ENCODE measurements around the gene CD86. TPM values are rescaled to one million over a fixed set of nuclear protein-coding genes. Genes with fewer than 3 reads are reported as not detected.

The CD86 gene
- total and polyA plus RNA-seq, 9 of the 15 experiments (the other 6 are each of a cell fraction or from before 2014, with no cell fraction given) = 0.16 TPM; not detected in 8

GRCh38 chr3:122094125-122094524, 39.0 kb downstream of the CD86 start:
- ATAC-seq (no peak), DNase-seq (ENCODE audit: extremely low read depth in 1 of 4, low spot score in 3 of 4) (no peak), FAIRE-seq (no peak)
- no peaks in the 10 kb centered on the region for H3K4me1 ChIP-seq (replicated peaks in 1 of 2; ENCODE audit: control insufficient read depth in 2 of 2, insufficient read depth in 2 of 2, low read length in 2 of 2)
- H3K9me3 ChIP-seq (replicated peaks; ENCODE audit: control insufficient read depth, insufficient read depth, low read depth, low read length) = no peaks in the 10 kb centered on the region
- 6% methylated on average over 3 of the region's 4 CpGs for WGBS (ENCODE audit: insufficient coverage, low coverage, missing lambda C conversion rate)
- in situ Hi-C loops (cut with MboI) = no loop called here
- intact Hi-C loops (cut with micrococcal nuclease) = no loop called here
- H3K4me2 ChIP-seq (ENCODE audit: insufficient read depth, low read length) = no peak overlapping the region
- H3K9ac ChIP-seq (ENCODE audit: insufficient read depth in 1 of 2, low read depth in 2 of 2, low read length in 2 of 2) = no peak overlapping the region
- ChIA-PET CTCF (ENCODE audit: low intra/inter-chr PET ratio) (no interaction called here), POLR2A (no interaction called here)
- no peaks in the 10 kb centered on the region for H3K79me2 ChIP-seq (ENCODE audit: control insufficient read depth, insufficient read depth, low read length)
- no peaks in the 10 kb centered on the region for H3K27me3 ChIP-seq (ENCODE audit: control insufficient read depth in 2 of 2, insufficient read depth in 2 of 2, low read length in 2 of 2)
- no peak overlapping the region for H3K27ac ChIP-seq (ENCODE audit: extremely low read depth, low read depth, low read length)
- no peaks in the 10 kb centered on the region for H4K20me1 ChIP-seq (replicated peaks; ENCODE audit: control insufficient read depth, insufficient read depth, low read length)
- H2AFZ ChIP-seq (ENCODE audit: low read depth, low read length) = no peak overlapping the region
- H3K4me3 ChIP-seq = no peak overlapping the region
- TF ChIP-seq RBM25 (IDR thresholded peaks at IDR 0.05; ENCODE audit: low read depth, low read length, severe bottlenecking) (no peak), PYGO2 (tag; IDR thresholded peaks at IDR 0.05) (no peak), ZNF431 (CRISPR knock-in tag; IDR thresholded peaks at IDR 0.05) (no peak), POU5F1 (IDR thresholded peaks at IDR 0.05; ENCODE audit: borderline replicate concordance, low read depth, low read length, partially characterized antibody) (no peak), ARID3B (CRISPR knock-in tag; IDR thresholded peaks at IDR 0.05; ENCODE audit: borderline replicate concordance) (no peak), E2F6 (IDR thresholded peaks at IDR 0.05; ENCODE audit: borderline replicate concordance in 1 of 2, extremely low read depth in 1 of 2, insufficient read depth in 1 of 2, insufficient read length in 1 of 2, low read depth in 1 of 2, low read length in 1 of 2, poor library complexity in 1 of 2, severe bottlenecking in 1 of 2) (no peak), E2F4 (CRISPR knock-in tag; IDR thresholded peaks at IDR 0.05; ENCODE audit: low read depth) (no peak), RB1 (IDR thresholded peaks at IDR 0.05; ENCODE audit: low read depth) (no peak), HSF4 (CRISPR knock-in tag; IDR thresholded peaks at IDR 0.05; ENCODE audit: borderline replicate concordance) (no peak), DMBX1 (CRISPR knock-in tag; IDR thresholded peaks at IDR 0.05; ENCODE audit: borderline replicate concordance) (no peak), ZNF589 (CRISPR knock-in tag; IDR thresholded peaks at IDR 0.05; ENCODE audit: low read depth) (no peak), MAX (CRISPR knock-in tag; IDR thresholded peaks at IDR 0.05) (no peak)
- H3K36me3 ChIP-seq (ENCODE audit: control insufficient read depth, insufficient read depth, low read length) = no peaks in the 10 kb centered on the region
- H3K9me1 ChIP-seq (ENCODE audit: control insufficient read depth, insufficient read depth, low read length) = no peaks in the 10 kb centered on the region
- no TSS peak for BruUV-seq (replicated peaks)
